Prostate gland (tissue), 2 donors: ENCODE measurements around the gene DYNC1LI2.

Experiments
- POLR2A ChIP-seq: fragments of 450-650 bp; IDR thresholded peaks from one replicate; pipeline ENCODE4 v1.6.1; 2016; ENCODE audit warnings: antibody characterized with exemption, mild to moderate bottlenecking
- POLR2AphosphoS5 ChIP-seq: sonication (generic); formaldehyde crosslinking; IDR thresholded peaks from one replicate; pipeline ENCODE4 v1.6.1; 2017; ENCODE audit warnings: antibody characterized with exemption
- TF ChIP-seq, protein P1 (sequence below), 4 experiments: fragments of 200-600 bp in 2 of 4; fragments of 450-650 bp in 2 of 4; sonication (generic) in 2 of 4; IDR thresholded peaks; 1 replicate in 3 of 4; 2 replicates in 1 of 4; pipeline ENCODE4 v1.5.1; 2016 to 2019; ENCODE audit warnings: antibody characterized with exemption in 4 of 4, mild to moderate bottlenecking in 2 of 4, moderate library complexity in 2 of 4

DNA sequence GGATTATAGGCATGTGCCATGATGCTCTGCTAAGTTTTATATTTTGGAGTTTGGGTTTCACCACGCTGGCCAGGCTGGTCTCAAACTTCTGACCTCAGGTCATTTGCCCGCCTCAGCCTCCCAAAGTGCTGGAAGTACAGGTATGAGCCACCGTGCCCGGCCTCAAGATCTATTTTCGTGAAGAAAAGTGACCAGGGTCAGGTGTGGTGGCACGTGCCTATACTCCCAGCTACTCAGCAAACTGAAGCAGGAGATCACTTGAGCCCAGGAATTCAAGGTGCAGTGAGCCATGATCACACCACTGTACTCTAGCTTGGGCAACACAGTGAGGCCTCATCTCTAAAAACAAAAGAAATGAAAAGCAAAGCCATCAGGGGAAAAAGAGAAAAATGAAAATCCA lies 73.6 kb downstream of the DYNC1LI2 start:
- TF ChIP-seq, protein P1, sequence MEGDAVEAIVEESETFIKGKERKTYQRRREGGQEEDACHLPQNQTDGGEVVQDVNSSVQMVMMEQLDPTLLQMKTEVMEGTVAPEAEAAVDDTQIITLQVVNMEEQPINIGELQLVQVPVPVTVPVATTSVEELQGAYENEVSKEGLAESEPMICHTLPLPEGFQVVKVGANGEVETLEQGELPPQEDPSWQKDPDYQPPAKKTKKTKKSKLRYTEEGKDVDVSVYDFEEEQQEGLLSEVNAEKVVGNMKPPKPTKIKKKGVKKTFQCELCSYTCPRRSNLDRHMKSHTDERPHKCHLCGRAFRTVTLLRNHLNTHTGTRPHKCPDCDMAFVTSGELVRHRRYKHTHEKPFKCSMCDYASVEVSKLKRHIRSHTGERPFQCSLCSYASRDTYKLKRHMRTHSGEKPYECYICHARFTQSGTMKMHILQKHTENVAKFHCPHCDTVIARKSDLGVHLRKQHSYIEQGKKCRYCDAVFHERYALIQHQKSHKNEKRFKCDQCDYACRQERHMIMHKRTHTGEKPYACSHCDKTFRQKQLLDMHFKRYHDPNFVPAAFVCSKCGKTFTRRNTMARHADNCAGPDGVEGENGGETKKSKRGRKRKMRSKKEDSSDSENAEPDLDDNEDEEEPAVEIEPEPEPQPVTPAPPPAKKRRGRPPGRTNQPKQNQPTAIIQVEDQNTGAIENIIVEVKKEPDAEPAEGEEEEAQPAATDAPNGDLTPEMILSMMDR (IDR thresholded peaks at IDR 0.05), result no peak
- TF ChIP-seq POLR2AphosphoS5 (no peak), POLR2A (no peak)
